WTC11 (cell line): Measurements from ENCODE around the gene ZNF582. TPM values are rescaled to one million over a fixed set of nuclear protein-coding genes. Genes with fewer than 3 reads are reported as not detected.

Experiments
- ATAC-seq: fragments of 200-7000 bp; cut with Tn5 transposase; 2 replicates; pipeline ENCODE4 v1.10.0; 2021; ENCODE audit warnings: mild to moderate bottlenecking, moderate library complexity
- CTCF ChIA-PET: fragments of 300-600 bp; sonication (Branson Sonifier 250); formaldehyde crosslinking; loops from one replicate; lab custom pipeline; 2021; ENCODE audit warnings: antibody characterized with exemption; lab: Charles Lee
- POLR2A ChIA-PET: fragments of 350-600 bp; sonication (Branson Sonifier 250); formaldehyde crosslinking; loops from one replicate; lab custom pipeline; 2021; ENCODE audit warnings: antibody characterized with exemption; lab: Charles Lee
- DNase-seq: peaks from one replicate; pipeline ENCODE4 v3.0.0; 2021; ENCODE audit warnings: low spot score
- H3K27ac Mint-ChIP-seq: 2 replicates; pipeline ENCODE4 v1.8.0; 2021; ENCODE audit warnings: mixed read lengths
- H3K27me3 Mint-ChIP-seq: 2 replicates; pipeline ENCODE4 v1.8.0; 2021; ENCODE audit warnings: low read depth, mild to moderate bottlenecking, moderate library complexity, mixed read lengths
- H3K36me3 Mint-ChIP-seq: 2 replicates; pipeline ENCODE4 v1.8.0; 2021; ENCODE audit warnings: mixed read lengths
- H3K4me1 Mint-ChIP-seq: 2 replicates; pipeline ENCODE4 v1.8.0; 2022; ENCODE audit warnings: mixed read lengths
- H3K4me3 Mint-ChIP-seq: 2 replicates; pipeline ENCODE4 v1.8.0; 2021; ENCODE audit warnings: mild to moderate bottlenecking, moderate library complexity, mixed read lengths
- H3K9me3 Mint-ChIP-seq: 2 replicates; pipeline ENCODE4 v1.8.0; 2021; ENCODE audit warnings: mixed read lengths
- CBFB ChIP-seq: sonication (generic); formaldehyde crosslinking; IDR thresholded peaks from 2 replicates; pipeline ENCODE4 v1.8.1; 2022; ENCODE audit warnings: mild to moderate bottlenecking, low read depth, missing genetic modification reagents
- CREB1 ChIP-seq: sonication (generic); formaldehyde crosslinking; IDR thresholded peaks from 2 replicates; pipeline ENCODE4 v1.8.0; 2023; ENCODE audit warnings: mild to moderate bottlenecking, missing genetic modification reagents
- ELF4 ChIP-seq: sonication (generic); formaldehyde crosslinking; IDR thresholded peaks from 2 replicates; pipeline ENCODE4 v1.8.1; 2022; ENCODE audit warnings: low read depth, mild to moderate bottlenecking, moderate library complexity, missing genetic modification reagents
- FOXK1 ChIP-seq: sonication (generic); formaldehyde crosslinking; IDR thresholded peaks from 2 replicates; pipeline ENCODE4 v1.8.0; 2022; ENCODE audit warnings: mild to moderate bottlenecking, moderate library complexity, missing genetic modification reagents
- HMGA2 ChIP-seq: fragments of 250-450 bp; sonication (Bioruptor Pico); IDR thresholded peaks from 2 replicates; pipeline ENCODE4 v1.4.0; 2021; ENCODE audit warnings: mild to moderate bottlenecking, moderate library complexity
- HMGXB4 ChIP-seq: sonication (generic); formaldehyde crosslinking; IDR thresholded peaks from 2 replicates; pipeline ENCODE4 v1.8.1; 2023; ENCODE audit warnings: mild to moderate bottlenecking, moderate library complexity, missing genetic modification reagents
- IRF1 ChIP-seq: sonication (generic); formaldehyde crosslinking; IDR thresholded peaks from 2 replicates; pipeline ENCODE4 v1.8.0; 2023; ENCODE audit warnings: missing genetic modification reagents
- IRF2 ChIP-seq: sonication (generic); formaldehyde crosslinking; IDR thresholded peaks from 2 replicates; pipeline ENCODE4 v1.8.0; 2022; ENCODE audit warnings: low read depth, missing genetic modification reagents, borderline replicate concordance
- KAT7 ChIP-seq: sonication (generic); formaldehyde crosslinking; IDR thresholded peaks from 2 replicates; pipeline ENCODE4 v1.8.1; 2023; ENCODE audit warnings: missing genetic modification reagents, mild to moderate bottlenecking, borderline replicate concordance
- NR1H2 ChIP-seq: sonication (generic); formaldehyde crosslinking; IDR thresholded peaks from 2 replicates; pipeline ENCODE4 v1.9.0; 2021; ENCODE audit warnings: mild to moderate bottlenecking, moderate library complexity, missing genetic modification reagents
- OVOL2 ChIP-seq: fragments of 250-450 bp; sonication (Bioruptor Pico); IDR thresholded peaks from 2 replicates; pipeline ENCODE4 v1.9.0; 2021; ENCODE audit warnings: mild to moderate bottlenecking, borderline replicate concordance
- PRRX2 ChIP-seq: fragments of 250-450 bp; sonication (Bioruptor Pico); IDR thresholded peaks from 2 replicates; pipeline ENCODE4 v1.8.0; 2021; ENCODE audit warnings: mild to moderate bottlenecking
- SMAD3 ChIP-seq: sonication (generic); formaldehyde crosslinking; IDR thresholded peaks from 2 replicates; pipeline ENCODE4 v1.8.0; 2022; ENCODE audit warnings: missing genetic modification reagents, mild to moderate bottlenecking, borderline replicate concordance
- SP1 ChIP-seq: sonication (generic); formaldehyde crosslinking; conservative IDR thresholded peaks from 2 replicates; pipeline ENCODE4 v1.8.1; 2022; ENCODE audit warnings: missing genetic modification reagents
- ZNF232 ChIP-seq: sonication (generic); formaldehyde crosslinking; IDR thresholded peaks from 2 replicates; pipeline ENCODE4 v1.8.0; 2022; ENCODE audit warnings: mild to moderate bottlenecking, missing genetic modification reagents
- total RNA-seq: library from RNA; stranded (reverse); gene quantifications from 3 replicates; pipeline ENCODE4 v1.2.3, GENCODE V29; 2021
- TF ChIP-seq, protein P1 (sequence below): sonication (generic); formaldehyde crosslinking; IDR thresholded peaks from 2 replicates; pipeline ENCODE4 v1.8.0; 2023; ENCODE audit warnings: missing genetic modification reagents, mild to moderate bottlenecking, borderline replicate concordance
- TF ChIP-seq, protein P2 (sequence below): fragments of 250-450 bp; sonication (Bioruptor Pico); IDR thresholded peaks from 2 replicates; pipeline ENCODE4 v2.1.2; 2022; ENCODE audit warnings: mild to moderate bottlenecking, moderate library complexity
- TF ChIP-seq, protein P3 (sequence below): sonication (generic); formaldehyde crosslinking; IDR thresholded peaks from 2 replicates; pipeline ENCODE4 v1.8.1; 2023; ENCODE audit warnings: mild to moderate bottlenecking, missing genetic modification reagents, borderline replicate concordance
- TF ChIP-seq, protein P4 (sequence below): sonication (generic); formaldehyde crosslinking; IDR thresholded peaks from 2 replicates; pipeline ENCODE4 v1.8.1; 2023; ENCODE audit warnings: mild to moderate bottlenecking, missing genetic modification reagents
- TF ChIP-seq, protein P5 (sequence below): sonication (generic); formaldehyde crosslinking; IDR thresholded peaks from 2 replicates; pipeline ENCODE4 v1.8.0; 2022; ENCODE audit warnings: mild to moderate bottlenecking, missing genetic modification reagents

The ZNF582 gene
- total RNA-seq, 1 experiment from 2014 or later: 3.5 TPM

- H3K36me3 Mint-ChIP-seq: peaks cover 67% of the 10 kb centered on the region
- H3K4me1 Mint-ChIP-seq: peaks cover 14% of the 10 kb centered on the region
- peaks cover 34% of the 10 kb centered on the region for H3K9me3 Mint-ChIP-seq
- H3K4me3 Mint-ChIP-seq: peak overlapping the region; percentile 88
- peak overlapping the region; percentile 94 for H3K27ac Mint-ChIP-seq
- H3K27me3 Mint-ChIP-seq: no peaks in the 10 kb centered on the region; the same call in 1 of the 2 replicates
- ChIA-PET CTCF (interaction anchor here (0.6 to 2.7 kb wide), 14 partner anchors 16 to 814 kb away, joined by 3 to 12 read pairs (median 4); partner anchors contain the start of genes ZNF582 and ZSCAN5A), POLR2A (interaction anchor here (1.0 kb wide), 1 partner anchor 13 kb away, joined by 3 read pairs; no protein-coding TSS in a partner anchor)
- DNase-seq (peak; percentile 95), ATAC-seq (peak; percentile 100)
- TF ChIP-seq CREB1 (CRISPR knock-in tag) (0 out of 2 replicates have a peak, but pooled peaks have one; percentile 30), OVOL2 (CRISPR knock-in tag) (no peak), ELF4 (CRISPR knock-in tag) (no peak), NR1H2 (CRISPR knock-in tag) (no peak), SMAD3 (0 out of 2 replicates have a peak, but pooled peaks have one; percentile 13), CBFB (CRISPR knock-in tag) (no peak), HMGXB4 (CRISPR knock-in tag) (no peak), ZNF232 (CRISPR knock-in tag) (no peak), FOXK1 (CRISPR knock-in tag) (peak; percentile 87; the same call in 1 of the 2 replicates), HMGA2 (CRISPR knock-in tag) (no peak), IRF1 (CRISPR knock-in tag) (peak; percentile 73; the same call in 1 of the 2 replicates), PRRX2 (CRISPR knock-in tag) (no peak), KAT7 (CRISPR knock-in tag) (0 out of 2 replicates have a peak, but pooled peaks have one; percentile 52), IRF2 (CRISPR knock-in tag) (no peak), SP1 (CRISPR knock-in tag) (peak; percentile 83; the same call in 1 of the 2 replicates)
- TF ChIP-seq, protein P1, sequence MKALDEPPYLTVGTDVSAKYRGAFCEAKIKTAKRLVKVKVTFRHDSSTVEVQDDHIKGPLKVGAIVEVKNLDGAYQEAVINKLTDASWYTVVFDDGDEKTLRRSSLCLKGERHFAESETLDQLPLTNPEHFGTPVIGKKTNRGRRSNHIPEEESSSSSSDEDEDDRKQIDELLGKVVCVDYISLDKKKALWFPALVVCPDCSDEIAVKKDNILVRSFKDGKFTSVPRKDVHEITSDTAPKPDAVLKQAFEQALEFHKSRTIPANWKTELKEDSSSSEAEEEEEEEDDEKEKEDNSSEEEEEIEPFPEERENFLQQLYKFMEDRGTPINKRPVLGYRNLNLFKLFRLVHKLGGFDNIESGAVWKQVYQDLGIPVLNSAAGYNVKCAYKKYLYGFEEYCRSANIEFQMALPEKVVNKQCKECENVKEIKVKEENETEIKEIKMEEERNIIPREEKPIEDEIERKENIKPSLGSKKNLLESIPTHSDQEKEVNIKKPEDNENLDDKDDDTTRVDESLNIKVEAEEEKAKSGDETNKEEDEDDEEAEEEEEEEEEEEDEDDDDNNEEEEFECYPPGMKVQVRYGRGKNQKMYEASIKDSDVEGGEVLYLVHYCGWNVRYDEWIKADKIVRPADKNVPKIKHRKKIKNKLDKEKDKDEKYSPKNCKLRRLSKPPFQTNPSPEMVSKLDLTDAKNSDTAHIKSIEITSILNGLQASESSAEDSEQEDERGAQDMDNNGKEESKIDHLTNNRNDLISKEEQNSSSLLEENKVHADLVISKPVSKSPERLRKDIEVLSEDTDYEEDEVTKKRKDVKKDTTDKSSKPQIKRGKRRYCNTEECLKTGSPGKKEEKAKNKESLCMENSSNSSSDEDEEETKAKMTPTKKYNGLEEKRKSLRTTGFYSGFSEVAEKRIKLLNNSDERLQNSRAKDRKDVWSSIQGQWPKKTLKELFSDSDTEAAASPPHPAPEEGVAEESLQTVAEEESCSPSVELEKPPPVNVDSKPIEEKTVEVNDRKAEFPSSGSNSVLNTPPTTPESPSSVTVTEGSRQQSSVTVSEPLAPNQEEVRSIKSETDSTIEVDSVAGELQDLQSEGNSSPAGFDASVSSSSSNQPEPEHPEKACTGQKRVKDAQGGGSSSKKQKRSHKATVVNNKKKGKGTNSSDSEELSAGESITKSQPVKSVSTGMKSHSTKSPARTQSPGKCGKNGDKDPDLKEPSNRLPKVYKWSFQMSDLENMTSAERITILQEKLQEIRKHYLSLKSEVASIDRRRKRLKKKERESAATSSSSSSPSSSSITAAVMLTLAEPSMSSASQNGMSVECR (CRISPR knock-in tag): peak; percentile 82; the same call in 1 of the 2 replicates
- TF ChIP-seq, protein P2, sequence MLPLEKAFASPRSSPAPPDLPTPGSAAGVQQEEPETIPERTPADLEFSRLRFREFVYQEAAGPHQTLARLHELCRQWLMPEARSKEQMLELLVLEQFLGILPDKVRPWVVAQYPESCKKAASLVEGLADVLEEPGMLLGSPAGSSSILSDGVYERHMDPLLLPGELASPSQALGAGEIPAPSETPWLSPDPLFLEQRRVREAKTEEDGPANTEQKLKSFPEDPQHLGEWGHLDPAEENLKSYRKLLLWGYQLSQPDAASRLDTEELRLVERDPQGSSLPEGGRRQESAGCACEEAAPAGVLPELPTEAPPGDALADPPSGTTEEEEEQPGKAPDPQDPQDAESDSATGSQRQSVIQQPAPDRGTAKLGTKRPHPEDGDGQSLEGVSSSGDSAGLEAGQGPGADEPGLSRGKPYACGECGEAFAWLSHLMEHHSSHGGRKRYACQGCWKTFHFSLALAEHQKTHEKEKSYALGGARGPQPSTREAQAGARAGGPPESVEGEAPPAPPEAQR (CRISPR knock-in tag): no peak
- TF ChIP-seq, protein P3, sequence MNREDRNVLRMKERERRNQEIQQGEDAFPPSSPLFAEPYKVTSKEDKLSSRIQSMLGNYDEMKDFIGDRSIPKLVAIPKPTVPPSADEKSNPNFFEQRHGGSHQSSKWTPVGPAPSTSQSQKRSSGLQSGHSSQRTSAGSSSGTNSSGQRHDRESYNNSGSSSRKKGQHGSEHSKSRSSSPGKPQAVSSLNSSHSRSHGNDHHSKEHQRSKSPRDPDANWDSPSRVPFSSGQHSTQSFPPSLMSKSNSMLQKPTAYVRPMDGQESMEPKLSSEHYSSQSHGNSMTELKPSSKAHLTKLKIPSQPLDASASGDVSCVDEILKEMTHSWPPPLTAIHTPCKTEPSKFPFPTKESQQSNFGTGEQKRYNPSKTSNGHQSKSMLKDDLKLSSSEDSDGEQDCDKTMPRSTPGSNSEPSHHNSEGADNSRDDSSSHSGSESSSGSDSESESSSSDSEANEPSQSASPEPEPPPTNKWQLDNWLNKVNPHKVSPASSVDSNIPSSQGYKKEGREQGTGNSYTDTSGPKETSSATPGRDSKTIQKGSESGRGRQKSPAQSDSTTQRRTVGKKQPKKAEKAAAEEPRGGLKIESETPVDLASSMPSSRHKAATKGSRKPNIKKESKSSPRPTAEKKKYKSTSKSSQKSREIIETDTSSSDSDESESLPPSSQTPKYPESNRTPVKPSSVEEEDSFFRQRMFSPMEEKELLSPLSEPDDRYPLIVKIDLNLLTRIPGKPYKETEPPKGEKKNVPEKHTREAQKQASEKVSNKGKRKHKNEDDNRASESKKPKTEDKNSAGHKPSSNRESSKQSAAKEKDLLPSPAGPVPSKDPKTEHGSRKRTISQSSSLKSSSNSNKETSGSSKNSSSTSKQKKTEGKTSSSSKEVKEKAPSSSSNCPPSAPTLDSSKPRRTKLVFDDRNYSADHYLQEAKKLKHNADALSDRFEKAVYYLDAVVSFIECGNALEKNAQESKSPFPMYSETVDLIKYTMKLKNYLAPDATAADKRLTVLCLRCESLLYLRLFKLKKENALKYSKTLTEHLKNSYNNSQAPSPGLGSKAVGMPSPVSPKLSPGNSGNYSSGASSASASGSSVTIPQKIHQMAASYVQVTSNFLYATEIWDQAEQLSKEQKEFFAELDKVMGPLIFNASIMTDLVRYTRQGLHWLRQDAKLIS (CRISPR knock-in tag): no peak
- TF ChIP-seq, protein P4, sequence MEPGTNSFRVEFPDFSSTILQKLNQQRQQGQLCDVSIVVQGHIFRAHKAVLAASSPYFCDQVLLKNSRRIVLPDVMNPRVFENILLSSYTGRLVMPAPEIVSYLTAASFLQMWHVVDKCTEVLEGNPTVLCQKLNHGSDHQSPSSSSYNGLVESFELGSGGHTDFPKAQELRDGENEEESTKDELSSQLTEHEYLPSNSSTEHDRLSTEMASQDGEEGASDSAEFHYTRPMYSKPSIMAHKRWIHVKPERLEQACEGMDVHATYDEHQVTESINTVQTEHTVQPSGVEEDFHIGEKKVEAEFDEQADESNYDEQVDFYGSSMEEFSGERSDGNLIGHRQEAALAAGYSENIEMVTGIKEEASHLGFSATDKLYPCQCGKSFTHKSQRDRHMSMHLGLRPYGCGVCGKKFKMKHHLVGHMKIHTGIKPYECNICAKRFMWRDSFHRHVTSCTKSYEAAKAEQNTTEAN (CRISPR knock-in tag): peak; percentile 63; the same call in 1 of the 2 replicates
- TF ChIP-seq, protein P5, sequence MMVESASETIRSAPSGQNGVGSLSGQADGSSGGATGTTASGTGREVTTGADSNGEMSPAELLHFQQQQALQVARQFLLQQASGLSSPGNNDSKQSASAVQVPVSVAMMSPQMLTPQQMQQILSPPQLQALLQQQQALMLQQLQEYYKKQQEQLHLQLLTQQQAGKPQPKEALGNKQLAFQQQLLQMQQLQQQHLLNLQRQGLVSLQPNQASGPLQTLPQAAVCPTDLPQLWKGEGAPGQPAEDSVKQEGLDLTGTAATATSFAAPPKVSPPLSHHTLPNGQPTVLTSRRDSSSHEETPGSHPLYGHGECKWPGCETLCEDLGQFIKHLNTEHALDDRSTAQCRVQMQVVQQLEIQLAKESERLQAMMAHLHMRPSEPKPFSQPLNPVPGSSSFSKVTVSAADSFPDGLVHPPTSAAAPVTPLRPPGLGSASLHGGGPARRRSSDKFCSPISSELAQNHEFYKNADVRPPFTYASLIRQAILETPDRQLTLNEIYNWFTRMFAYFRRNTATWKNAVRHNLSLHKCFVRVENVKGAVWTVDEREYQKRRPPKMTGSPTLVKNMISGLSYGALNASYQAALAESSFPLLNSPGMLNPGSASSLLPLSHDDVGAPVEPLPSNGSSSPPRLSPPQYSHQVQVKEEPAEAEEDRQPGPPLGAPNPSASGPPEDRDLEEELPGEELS (CRISPR knock-in tag): peak; percentile 88
Measured at GRCh38 chr19:56367829-56368711, 25.3 kb downstream of the ZNF582 start.
